Measurements from ENCODE around the gene RTN4RL2. TPM values are rescaled to one million over a fixed set of nuclear protein-coding genes. Genes with fewer than 3 reads are reported as not detected.
"Not testable (repeated sequence)": the region's sequence is repeated elsewhere in the genome, so short reads cannot be mapped to it uniquely, and the experiment has no call there.

RTN4RL2 gene
- polyA plus RNA-seq, 3 donors: 0.56 to 2.1 (median 1.4) TPM

GRCh38 chr11:57429946-57430345, 30.4 kb upstream of the RTN4RL2 start:
- WGBS, 3 donors: 29 to 82% (median 80%) methylated on average over 4 of the region's 4 CpGs
- no peak overlapping the region for H3K27ac ChIP-seq (ENCODE audit: low read depth, low read length)

- WGBS, 3 donors: 92 to 100% (median 100%) methylated on average over 1 of the region's 1 CpG
- H3K27ac ChIP-seq (ENCODE audit: low read depth, low read length): no peak overlapping the region
These were observed 29.4 kb upstream of the RTN4RL2 start for GRCh38 chr11:57430952-57431351.

GRCh38 chr11:57432149-57432561, 28.2 kb upstream of the RTN4RL2 start:
- WGBS, 3 donors: 45 to 77% (median 59%) methylated on average over 5 of the region's 5 CpGs

DNA sequence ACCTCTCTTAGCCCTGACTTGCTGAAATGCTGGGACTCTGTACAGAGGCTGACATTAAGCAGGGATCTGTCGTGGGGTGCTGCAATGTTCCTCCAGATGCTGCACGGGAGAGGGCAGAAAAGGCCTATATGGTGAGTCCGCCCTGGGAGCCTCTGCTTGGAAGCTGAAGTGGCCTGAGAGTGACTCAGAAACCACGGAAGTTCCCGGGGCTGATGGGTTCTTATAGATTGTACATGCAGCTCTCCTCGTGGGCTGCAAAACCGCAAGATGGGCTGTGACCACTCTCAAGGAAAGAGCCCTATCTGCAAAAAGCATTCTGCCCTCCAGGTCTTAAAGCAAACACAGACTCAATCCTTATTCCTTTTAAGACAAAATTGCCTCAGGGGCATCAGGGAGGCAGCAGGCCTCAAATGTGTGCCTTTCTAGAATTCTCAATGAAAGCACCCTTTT, 27.6 kb upstream of the RTN4RL2 start:
- WGBS, 3 donors: 55 to 82% (median 68%) methylated on average over 7 of the region's 7 CpGs
- no peak overlapping the region for H3K27ac ChIP-seq (ENCODE audit: low read depth, low read length)

More at GRCh38 chr11:57432149-57432561, 28.2 kb upstream of the RTN4RL2 start:
- no peak overlapping the region for H3K27ac ChIP-seq (ENCODE audit: low read depth, low read length)

GRCh38 chr11:57434640-57435546, 25.4 kb upstream of the RTN4RL2 start:
- no peak overlapping the region for H3K27ac ChIP-seq (ENCODE audit: low read depth, low read length)
- WGBS, 3 donors: 65 to 79% (median 69%) methylated on average over 15 of the region's 15 CpGs

DNA sequence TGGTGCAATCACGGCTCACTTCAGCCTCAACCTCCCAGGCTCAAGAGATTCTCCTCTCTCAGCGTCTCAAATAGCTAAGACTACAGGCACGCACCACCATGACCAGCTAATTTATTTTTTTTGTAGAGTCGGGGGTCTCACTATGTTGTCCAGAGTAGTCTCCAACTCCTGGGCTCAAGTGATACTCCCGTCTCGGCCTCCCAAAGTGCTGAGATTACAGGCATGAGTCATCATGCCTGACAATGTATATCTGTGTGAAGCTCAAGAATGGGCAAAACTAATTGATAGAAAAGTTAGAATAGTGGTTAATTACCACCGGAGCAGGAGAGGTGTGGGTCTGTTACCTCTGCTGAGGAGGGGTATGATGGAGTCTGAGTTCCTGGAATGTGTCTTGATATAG, 24.3 kb upstream of the RTN4RL2 start:
- no peak overlapping the region for H3K27ac ChIP-seq (ENCODE audit: low read depth, low read length)

DNA sequence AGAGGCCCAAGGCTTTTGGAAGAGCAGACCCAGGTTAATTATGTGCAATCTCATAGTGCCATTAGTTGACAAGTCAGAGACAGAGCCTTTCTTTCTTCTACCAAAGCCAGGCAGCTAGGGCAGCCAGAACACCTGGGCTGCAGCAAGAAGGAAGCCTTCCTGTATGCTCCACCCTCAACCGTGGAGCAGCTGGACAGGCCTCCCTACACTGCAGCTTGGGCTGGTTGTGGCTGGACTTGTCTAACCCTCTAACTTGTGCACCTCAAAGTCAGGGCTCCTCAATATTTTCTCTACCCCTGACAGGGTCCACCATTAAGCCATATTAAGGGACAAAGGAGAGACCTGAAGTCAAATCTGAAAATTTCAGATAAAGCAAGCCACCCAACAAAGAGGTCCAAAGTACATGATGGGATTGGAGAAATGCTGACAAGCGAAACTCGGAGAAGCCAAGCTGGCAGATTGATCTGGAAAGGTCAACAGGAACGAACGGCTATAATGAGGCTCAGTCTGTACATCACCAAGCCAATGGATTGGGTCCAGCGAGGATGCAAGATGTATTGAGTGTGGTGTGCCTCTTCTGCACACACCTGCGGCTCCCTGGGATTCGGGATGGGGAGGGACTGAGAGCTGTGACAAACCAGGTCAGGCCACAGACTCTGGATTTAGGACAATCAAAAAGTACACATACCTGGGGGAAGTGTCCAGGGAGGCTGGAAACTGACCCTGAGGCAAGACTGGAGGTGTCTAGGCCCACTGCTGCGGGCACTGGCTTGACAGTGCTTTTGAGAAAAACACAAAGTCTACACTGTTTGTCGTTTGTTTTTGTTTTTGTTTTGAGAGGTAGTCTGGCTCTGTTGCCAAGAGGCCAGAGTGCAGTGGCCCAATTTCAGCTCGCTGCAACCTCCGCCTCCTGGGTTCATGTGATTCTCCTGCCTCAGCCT, 21.7 kb upstream of the RTN4RL2 start:
- H3K27ac ChIP-seq (ENCODE audit: low read depth, low read length): no peak overlapping the region
- WGBS, 3 donors: 79 to 91% (median 89%) methylated on average over 12 of the region's 12 CpGs

More for the DNA sequence above, 24.3 kb upstream of the RTN4RL2 start:
- 87 to 93% (median 90%) methylated on average over 7 of the region's 7 CpGs for WGBS, 3 donors

DNA sequence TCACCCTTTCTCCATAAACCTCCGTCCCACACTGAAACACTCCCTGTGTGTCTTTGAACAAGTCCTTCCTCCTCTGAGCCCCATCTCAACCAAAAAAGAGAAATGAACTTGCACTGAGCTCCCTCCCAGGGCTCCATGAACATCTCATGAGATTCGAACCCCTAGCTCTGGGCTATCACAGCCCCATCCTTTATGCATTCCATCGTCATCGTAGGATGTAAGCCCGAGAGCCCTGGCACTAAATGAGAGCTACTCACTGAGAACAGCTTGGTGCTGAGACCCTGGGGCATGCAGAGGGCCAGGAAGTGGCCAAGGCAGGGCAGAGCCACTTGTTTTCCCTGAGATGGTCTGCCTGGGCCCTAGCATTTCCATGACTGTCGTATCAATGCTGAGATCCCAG, 20.5 kb upstream of the RTN4RL2 start:
- WGBS, 3 donors: 80 to 93% (median 81%) methylated on average over 6 of the region's 6 CpGs
- no peak overlapping the region for H3K27ac ChIP-seq (ENCODE audit: low read depth, low read length)

DNA sequence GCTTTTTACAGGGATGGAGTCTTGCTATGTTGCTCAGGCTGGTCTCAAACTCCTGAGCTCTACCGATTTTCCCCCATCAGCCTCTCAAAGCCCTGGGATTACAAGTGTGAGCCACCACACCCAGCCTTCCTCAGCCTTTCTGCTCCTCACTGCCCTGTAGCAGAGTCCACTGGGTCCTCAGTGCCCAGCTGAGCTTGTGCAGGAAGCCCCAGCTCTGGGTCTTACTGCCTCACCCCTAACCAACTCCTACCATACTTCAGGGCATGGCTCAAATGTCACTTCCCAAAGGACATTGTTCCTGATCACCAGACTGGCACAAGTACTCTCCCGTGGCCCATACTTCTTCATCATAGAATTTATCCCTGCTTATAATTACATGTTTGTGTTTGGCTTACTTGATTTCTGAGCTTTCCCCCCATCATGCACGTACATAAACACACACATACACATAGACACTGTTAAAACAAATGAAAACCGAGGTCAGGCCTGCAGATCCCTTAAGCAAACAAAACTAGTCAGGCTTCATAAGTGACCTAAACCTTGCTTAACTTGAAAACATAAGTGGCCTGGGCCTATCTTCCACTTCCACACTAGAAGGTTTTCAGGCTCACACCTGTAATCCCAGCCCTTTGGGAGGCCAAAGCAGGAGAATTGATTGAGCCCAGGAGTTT, 19.4 kb upstream of the RTN4RL2 start:
- H3K27ac ChIP-seq (ENCODE audit: low read depth, low read length): no peak overlapping the region
- 76 to 93% (median 90%) methylated on average over 4 of the region's 4 CpGs for WGBS, 3 donors

DNA sequence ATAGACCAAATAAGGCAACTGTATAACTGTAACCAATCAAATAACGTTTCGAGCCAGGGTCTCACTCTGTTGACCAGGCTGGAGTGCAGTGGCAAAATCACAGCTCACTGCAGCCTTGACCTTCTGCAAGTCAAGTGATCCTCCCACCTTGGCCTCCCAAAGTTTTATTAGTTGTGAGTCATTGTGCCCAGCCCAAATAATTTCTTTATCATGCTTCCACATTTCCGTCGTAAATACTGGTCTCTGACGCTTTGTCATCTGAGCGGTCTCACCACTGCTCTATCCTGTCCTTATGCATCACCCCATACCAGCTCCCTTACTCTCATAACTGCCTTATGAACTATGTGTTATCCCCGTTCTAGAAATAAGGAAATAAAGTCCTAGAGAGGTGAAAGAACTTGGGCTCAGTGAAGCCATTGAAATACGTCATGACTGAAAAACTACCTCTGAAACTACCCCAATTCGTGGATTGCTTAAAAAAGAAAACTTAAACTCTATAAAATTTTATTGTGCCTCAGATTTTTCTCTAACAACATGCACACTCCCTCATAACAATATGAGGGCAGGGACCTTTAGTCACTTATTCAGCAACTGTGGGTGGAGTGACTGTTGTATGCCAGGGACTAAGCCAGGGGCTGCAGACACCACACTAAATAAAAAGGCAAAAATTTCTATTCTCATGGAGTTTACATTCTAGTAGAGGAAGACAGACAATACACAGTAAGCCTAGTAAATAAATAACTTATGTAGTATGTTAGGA, 15.8 kb upstream of the RTN4RL2 start:
- H3K27ac ChIP-seq (ENCODE audit: low read depth, low read length): no peak overlapping the region
- WGBS, 3 donors: 80 to 82% (median 81%) methylated on average over 9 of the region's 9 CpGs

GRCh38 chr11:57445122-57445394, 15.3 kb upstream of the RTN4RL2 start:
- not testable (repeated sequence) for H3K27ac ChIP-seq (ENCODE audit: low read depth, low read length)
- 85 to 88% (median 86%) methylated on average over 9 of the region's 9 CpGs for WGBS, 3 donors

GRCh38 chr11:57446055-57446454, 14.3 kb upstream of the RTN4RL2 start:
- no peak overlapping the region for H3K27ac ChIP-seq (ENCODE audit: low read depth, low read length)
- WGBS, 3 donors: 67 to 83% (median 81%) methylated on average over 1 of the region's 1 CpG

DNA sequence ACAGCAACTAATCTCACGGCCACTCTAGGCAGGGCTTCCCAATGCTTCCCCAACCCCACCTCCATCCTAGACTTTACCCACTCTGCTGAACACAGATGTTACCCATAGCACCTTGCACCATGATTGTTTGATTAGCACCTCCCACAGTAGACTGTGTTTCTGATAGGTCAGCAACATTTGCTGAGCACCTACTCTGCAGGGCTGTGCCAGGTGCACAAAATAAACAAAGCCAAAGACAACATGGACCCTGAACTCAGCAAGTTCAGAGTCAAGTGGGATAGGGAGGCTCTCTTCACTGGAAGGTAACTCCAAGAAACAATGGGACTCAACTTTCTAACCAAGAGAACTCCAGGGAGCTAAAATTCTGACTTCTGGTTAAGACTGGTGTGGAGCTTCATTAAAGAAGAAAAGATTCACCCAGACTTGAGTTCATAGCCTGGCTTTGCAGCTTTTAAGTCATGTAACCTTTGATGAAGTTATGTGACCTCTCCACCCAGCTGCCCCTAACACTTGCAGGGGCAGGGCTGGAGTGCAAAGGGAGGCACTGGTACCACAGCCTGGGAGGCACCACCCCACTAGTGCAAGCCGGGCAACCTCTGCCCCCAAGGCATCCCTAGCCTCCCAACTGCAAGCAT, 6.7 kb upstream of the RTN4RL2 start:
- no peak overlapping the region for H3K27ac ChIP-seq (ENCODE audit: low read depth, low read length)
- WGBS, 3 donors: 67 to 78% (median 76%) methylated on average over 2 of the region's 2 CpGs

DNA sequence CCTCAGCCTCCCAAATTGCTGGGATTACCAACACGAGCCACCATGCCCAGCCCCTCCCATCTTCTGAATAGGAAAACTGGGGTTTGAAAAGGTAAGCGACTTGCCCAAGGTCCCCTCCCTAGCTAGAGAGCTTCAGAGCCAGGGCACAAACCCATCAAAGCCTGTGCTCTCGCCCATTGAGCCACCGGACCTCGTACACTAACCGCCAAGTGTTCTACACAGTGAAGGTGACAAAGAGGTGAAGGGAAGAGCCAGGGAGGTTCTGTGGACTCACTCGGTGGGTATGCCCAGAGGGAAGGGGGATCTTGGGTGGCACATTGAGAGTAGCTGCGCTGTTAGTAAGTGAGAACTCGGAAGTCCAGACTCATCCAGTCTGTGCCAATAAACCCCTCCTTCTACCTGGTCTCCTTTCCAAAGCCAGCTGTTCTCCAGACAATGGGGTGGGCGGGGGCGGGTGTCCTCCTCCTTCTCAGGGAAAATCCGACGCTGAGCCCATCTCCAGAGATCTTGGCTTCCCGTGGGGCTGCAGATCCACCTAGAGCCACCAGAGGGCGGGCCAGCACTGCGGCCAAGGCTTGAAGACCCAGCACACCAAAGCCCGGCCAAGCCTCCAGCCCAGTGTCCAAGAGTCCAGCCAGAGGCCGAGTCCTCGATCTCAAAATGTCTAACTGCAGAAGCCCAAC, 3.2 kb upstream of the RTN4RL2 start:
- no peak overlapping the region for H3K27ac ChIP-seq (ENCODE audit: low read depth, low read length)
- 10 to 13% (median 12%) methylated on average over 19 of the region's 19 CpGs for WGBS, 3 donors

- WGBS, 3 donors: 14 to 17% (median 15%) methylated on average over 7 of the region's 7 CpGs
- no peak overlapping the region for H3K27ac ChIP-seq (ENCODE audit: low read depth, low read length)
These were observed 2.7 kb upstream of the RTN4RL2 start for GRCh38 chr11:57457643-57458023.

- 1 to 10% (median 1%) methylated on average over 16 of the region's 16 CpGs for WGBS, 3 donors
- no peak overlapping the region for H3K27ac ChIP-seq (ENCODE audit: low read depth, low read length)
These were observed 2.3 kb upstream of the RTN4RL2 start for GRCh38 chr11:57458060-57458409.

All from adipose tissue (tissue), 3 donors.